ENCODE data around the gene CORO1C. TPM values are rescaled to one million over a fixed set of nuclear protein-coding genes. Genes with fewer than 3 reads are reported as not detected.
A peak's percentile ranks its signal among the peaks of the same experiment; 100 is the strongest.
"Not testable (repeated sequence)": the region's sequence is repeated elsewhere in the genome, so short reads cannot be mapped to it uniquely, and the experiment has no call there.

CORO1C gene
- total and polyA plus RNA-seq, 4 donors = 23.2 to 58.6 (median 41.9) TPM

DNA sequence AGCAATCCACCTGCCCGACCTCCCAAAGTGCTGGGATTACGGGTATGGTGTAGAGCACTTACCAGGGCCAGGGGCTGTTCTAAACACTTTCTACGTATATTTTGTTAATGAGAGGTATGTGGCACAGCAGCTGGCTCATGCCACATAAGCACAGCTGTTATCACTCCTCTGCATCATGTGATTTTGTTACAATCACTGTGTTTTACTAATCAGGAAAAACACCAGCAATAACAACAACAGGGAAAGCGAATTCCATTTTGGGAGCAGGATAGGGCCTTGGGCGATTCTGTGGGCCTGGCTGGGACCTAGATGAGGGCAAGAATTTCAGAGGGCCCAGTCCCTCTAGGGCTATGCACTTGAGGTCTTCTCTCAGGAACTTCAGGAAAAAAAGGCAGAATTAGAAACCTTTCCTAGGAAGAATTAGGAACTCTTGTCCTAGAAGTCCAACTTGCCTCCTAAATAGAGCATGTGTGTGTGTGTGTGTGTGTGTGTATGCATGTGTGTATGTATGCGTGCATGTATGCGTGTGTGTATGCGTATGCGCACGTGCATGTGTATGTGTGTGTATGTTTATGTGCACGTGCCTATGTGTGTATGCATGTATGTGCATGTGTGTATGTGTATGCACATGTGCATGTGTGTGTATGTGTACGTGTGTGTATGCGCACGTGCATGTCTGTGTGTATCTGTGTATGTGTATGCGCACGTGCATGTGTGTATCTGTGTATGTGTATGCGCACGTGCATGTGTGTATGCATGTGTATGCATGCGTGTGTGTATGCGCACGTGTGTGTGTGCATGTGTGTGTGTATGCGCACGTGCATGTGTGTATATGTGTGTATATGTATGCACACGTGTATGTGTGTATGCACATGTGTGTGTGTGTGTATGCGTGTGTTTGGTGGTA lies 41.8 kb upstream of the CORO1C start:
- H3K9me3 ChIP-seq (ENCODE audit: control insufficient read depth in 4 of 4, low read length in 3 of 4) = no peaks in the 10 kb centered on the region
- TF ChIP-seq EGR1 (IDR thresholded peaks at IDR 0.05; ENCODE audit: low read depth in 2 of 2) (no peak), FOXA1 (IDR thresholded peaks at IDR 0.05) (no peak), HNF4G (IDR thresholded peaks at IDR 0.05) (no peak), MAX (IDR thresholded peaks at IDR 0.05) (no peak), FOXA2 (IDR thresholded peaks at IDR 0.05) (no peak), NR2F2 (IDR thresholded peaks at IDR 0.05) (no peak), RXRA (IDR thresholded peaks at IDR 0.05) (no peak)
- WGBS = 89% methylated on average over 25 of the region's 25 CpGs
- H3K4me3 ChIP-seq (ENCODE audit: low read depth in 1 of 3, low read length in 3 of 3) = no peak overlapping the region
- no peak overlapping the region for H3K9ac ChIP-seq (ENCODE audit: low read depth in 1 of 2, low read length in 2 of 2)
- no peaks in the 10 kb centered on the region for H3K36me3 ChIP-seq (ENCODE audit: control insufficient read depth in 4 of 4, insufficient read depth in 3 of 4, low read depth in 1 of 4, low read length in 3 of 4)
- peak overlapping the region in 1 of 2 donors; percentile 18 for H3K27ac ChIP-seq (ENCODE audit: low read depth in 1 of 2, low read length in 2 of 2)
- peaks cover 4 to 24% (median 13%) of the 10 kb centered on the region in 4 donors for H3K4me1 ChIP-seq (ENCODE audit: control insufficient read depth in 4 of 4, insufficient read depth in 4 of 4, low read length in 3 of 4)
- DNase-seq (ENCODE audit: low spot score) = no peak
- H3K27me3 ChIP-seq (ENCODE audit: control insufficient read depth in 4 of 4, insufficient read depth in 4 of 4, low read length in 3 of 4) = no peaks in the 10 kb centered on the region

- DNase-seq (ENCODE audit: low spot score) = no peak
- Histone ChIP-seq H3K27me3 (ENCODE audit: control insufficient read depth in 4 of 4, insufficient read depth in 4 of 4, low read length in 3 of 4) (no peaks in the 10 kb centered on the region), H3K4me1 (ENCODE audit: control insufficient read depth in 4 of 4, insufficient read depth in 4 of 4, low read length in 3 of 4) (peaks cover 4 to 24% (median 13%) of the 10 kb centered on the region in 4 donors), H3K4me3 (ENCODE audit: low read depth in 1 of 3, low read length in 3 of 3) (no peak overlapping the region), H3K36me3 (ENCODE audit: control insufficient read depth in 4 of 4, insufficient read depth in 3 of 4, low read depth in 1 of 4, low read length in 3 of 4) (no peaks in the 10 kb centered on the region), H3K9me3 (ENCODE audit: control insufficient read depth in 4 of 4, low read length in 3 of 4) (no peaks in the 10 kb centered on the region), H3K9ac (ENCODE audit: low read depth in 1 of 2, low read length in 2 of 2) (no peak overlapping the region), H3K27ac (ENCODE audit: low read depth in 1 of 2, low read length in 2 of 2) (peak overlapping the region in 1 of 2 donors; percentile 18)
- 92% methylated on average over 2 of the region's 2 CpGs for WGBS
- no peak for TF ChIP-seq HNF4G (IDR thresholded peaks at IDR 0.05)
- no peak for TF ChIP-seq SP1 (IDR thresholded peaks at IDR 0.05)
- no peak for TF ChIP-seq YY1 (IDR thresholded peaks at IDR 0.05)
- TF ChIP-seq, protein P1, sequence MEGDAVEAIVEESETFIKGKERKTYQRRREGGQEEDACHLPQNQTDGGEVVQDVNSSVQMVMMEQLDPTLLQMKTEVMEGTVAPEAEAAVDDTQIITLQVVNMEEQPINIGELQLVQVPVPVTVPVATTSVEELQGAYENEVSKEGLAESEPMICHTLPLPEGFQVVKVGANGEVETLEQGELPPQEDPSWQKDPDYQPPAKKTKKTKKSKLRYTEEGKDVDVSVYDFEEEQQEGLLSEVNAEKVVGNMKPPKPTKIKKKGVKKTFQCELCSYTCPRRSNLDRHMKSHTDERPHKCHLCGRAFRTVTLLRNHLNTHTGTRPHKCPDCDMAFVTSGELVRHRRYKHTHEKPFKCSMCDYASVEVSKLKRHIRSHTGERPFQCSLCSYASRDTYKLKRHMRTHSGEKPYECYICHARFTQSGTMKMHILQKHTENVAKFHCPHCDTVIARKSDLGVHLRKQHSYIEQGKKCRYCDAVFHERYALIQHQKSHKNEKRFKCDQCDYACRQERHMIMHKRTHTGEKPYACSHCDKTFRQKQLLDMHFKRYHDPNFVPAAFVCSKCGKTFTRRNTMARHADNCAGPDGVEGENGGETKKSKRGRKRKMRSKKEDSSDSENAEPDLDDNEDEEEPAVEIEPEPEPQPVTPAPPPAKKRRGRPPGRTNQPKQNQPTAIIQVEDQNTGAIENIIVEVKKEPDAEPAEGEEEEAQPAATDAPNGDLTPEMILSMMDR (IDR thresholded peaks at IDR 0.05; ENCODE audit: low read depth, low read length, missing input control) = no peak
- TF ChIP-seq NR2F2 (IDR thresholded peaks at IDR 0.05) = no peak
- no peak for TF ChIP-seq FOXA1 (IDR thresholded peaks at IDR 0.05)
- no peak for TF ChIP-seq RAD21 (IDR thresholded peaks at IDR 0.05)
- no peak for TF ChIP-seq TAF1 (conservative IDR thresholded peaks at IDR 0.05)
- TF ChIP-seq HNF4A (conservative IDR thresholded peaks at IDR 0.05) = no peak
These were observed 40.9 kb upstream of the CORO1C start for GRCh38 chr12:108772247-108772646.

DNA sequence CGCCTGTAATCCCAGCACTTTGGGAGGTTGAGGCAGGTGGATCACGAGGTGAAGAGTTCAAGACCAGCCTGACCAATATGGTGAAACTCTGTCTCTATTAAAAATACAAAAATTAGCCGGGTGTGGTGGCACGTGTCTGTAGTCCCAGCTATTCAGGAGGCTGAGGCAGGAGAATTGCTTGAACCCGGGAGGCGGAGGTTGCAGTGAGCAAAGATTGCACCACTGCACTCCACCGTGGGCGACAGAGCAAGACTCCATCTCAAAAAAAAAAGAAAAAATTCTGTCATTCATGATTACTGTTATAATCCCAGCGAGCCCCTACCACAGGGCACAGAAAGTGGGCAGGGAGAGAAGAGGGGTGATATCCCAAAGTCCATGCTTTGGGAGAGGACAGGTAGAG lies 40.5 kb upstream of the CORO1C start:
- WGBS = 90% methylated on average over 9 of the region's 9 CpGs

More for the DNA sequence above, 40.5 kb upstream of the CORO1C start:
- H3K9ac ChIP-seq (ENCODE audit: low read depth in 1 of 2, low read length in 2 of 2); DNase-seq (ENCODE audit: low spot score); H3K27me3 ChIP-seq (ENCODE audit: control insufficient read depth in 4 of 4, insufficient read depth in 4 of 4, low read length in 3 of 4); H3K36me3 ChIP-seq (ENCODE audit: control insufficient read depth in 4 of 4, insufficient read depth in 3 of 4, low read depth in 1 of 4, low read length in 3 of 4); H3K9me3 ChIP-seq (ENCODE audit: control insufficient read depth in 4 of 4, low read length in 3 of 4); H3K4me3 ChIP-seq (ENCODE audit: low read depth in 1 of 3, low read length in 3 of 3); H3K27ac ChIP-seq (ENCODE audit: low read depth in 1 of 2, low read length in 2 of 2): not testable (repeated sequence)
- peaks cover 4 to 24% (median 13%) of the 10 kb centered on the region in 4 donors for H3K4me1 ChIP-seq (ENCODE audit: control insufficient read depth in 4 of 4, insufficient read depth in 4 of 4, low read length in 3 of 4)

All from liver (tissue), 9 donors.